GM21447 (cell line): ENCODE data around the gene C2orf49.
A peak's percentile ranks its signal among the peaks of the same experiment; 100 is the strongest.

Experiments
- ATAC-seq: cut with Tn5 transposase; IDR thresholded peaks from one replicate; pipeline ENCODE4 v1.9.1; 2021; ENCODE audit not compliant: unreplicated experiment

Gene C2orf49

DNA sequence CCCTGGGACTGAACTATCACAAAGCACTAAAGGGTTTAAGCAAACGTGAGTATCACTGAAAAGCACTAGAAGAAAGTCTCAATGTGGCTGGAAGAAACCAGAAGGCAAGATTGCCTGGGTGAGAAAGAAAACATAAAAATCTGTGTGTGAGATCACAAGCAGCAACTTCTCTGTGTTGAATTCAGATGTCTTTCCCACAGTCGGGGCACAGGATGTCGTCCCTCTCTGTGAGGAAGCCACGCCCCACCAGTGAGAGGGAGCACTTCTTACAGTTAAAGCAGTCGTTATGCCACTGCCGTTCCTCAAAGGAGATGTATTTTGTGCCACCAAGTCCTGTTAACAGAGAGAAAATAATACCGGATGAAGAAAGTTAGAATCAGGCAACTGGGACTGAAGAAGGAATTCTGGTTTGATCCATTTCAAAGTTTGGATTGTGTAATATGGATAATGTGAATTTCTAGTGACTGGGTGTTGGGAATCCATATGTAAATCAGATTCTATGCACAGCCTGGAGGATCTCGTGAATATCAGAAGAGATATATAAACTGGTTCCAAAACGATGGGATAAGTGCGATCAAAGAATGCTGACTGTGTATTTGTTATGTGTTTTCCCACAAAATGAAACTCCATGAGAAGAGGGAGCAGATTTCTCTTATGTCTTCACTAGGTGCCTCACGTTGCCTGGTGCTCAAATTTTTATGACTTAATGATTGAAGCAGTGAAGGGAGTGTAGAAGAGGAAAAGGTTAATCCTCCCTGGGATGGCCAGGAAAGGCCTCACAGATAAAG, 24.0 kb downstream of the C2orf49 start:
- no peak for ATAC-seq

DNA sequence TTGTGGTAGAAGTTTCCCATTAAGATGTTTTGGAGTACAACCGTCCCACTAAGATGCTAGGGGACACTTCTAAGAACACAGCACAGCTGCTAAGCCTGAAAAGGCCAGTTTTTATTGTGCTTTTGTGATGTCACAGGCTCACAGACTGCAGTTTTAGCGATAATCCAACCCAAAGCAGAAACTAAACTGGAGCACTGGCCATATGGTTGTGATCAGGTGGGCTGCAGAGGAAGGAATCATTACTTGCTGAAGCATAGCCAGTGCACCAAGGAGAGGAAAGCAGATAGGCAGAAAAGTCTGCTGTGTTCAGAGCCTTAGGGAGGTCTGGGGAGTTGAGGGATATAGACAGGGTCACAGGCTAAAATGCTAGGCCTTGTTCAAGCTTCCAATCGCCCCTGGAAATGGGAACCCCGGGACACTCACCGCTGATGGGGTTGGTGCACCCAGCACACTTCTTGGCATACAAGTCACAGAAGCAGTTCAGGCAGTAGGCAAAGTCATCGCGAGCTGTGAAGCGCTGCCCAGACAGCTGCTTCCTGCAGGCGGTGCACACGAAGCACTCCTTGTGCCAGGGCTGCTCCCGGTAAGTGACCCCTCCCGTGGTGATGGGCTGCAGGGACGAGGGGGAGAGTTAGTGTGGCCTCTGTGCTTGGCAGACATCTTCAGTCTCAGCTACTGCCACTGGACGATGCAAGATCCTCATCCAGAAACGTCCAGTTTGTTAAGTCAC, 25.7 kb downstream of the C2orf49 start:
- ATAC-seq, result no peak

- ATAC-seq, result no peak
These were observed 27.2 kb downstream of the C2orf49 start for GRCh38 chr2:105364436-105365139.

DNA sequence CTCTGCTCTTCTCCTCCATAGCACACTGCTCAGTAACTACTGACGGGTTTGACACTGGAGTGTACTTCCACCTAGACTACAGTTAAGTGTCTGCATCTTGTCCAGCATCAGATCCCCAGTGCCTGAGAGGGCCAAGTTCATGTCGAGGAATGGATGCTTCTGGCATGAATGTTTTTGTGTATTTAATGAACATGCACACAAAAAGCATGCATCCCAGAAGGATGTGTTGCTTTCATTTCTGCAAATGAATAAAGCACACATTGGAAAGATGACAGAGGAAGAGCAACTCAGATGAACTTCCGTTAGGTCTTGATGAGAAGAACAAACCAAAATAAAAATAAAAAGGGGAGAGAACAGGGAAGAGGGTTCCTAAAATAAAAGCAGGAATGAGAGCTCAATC, 27.9 kb downstream of the C2orf49 start:
- ATAC-seq, result no peak

DNA sequence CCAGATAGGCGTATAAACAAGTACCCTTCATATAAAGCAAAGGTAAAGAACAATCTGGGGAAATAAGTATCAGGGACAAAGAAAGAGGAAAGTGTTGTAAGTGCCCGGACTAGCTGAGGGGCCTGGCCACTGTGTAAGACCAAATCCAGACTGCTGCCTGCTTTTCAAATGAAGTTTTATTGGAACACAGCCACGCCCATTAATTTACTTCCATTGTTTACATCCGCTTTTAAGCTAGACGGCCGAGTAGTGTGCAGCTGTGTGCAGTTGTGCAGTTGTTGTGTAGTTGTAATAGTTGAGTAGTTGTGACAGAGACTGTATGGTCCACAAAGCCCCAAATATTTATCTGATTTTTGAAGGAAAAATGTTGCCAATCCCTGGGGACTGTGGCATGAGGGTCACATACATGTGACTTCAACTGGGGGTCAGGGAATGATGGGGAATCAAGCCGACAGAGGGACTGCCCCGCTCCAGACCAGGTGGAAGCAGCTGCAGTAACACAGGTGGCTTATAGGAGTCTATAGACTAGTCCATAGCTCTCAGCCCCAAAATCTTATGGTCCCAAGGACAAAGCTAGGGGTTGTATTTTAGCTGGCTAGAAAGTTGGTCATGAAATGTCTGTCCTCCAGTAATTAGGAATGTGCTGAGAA, 31.5 kb downstream of the C2orf49 start:
- ATAC-seq, result no peak

- peak; percentile 92 for ATAC-seq
These were observed 32.7 kb downstream of the C2orf49 start for GRCh38 chr2:105369777-105370690.

- ATAC-seq, result no peak
These were observed 33.8 kb downstream of the C2orf49 start for GRCh38 chr2:105371156-105371555.

GRCh38 chr2:105371810-105372209, 34.5 kb downstream of the C2orf49 start:
- no peak for ATAC-seq

GRCh38 chr2:105373344-105373781, 36.0 kb downstream of the C2orf49 start:
- no peak for ATAC-seq

- peak; percentile 73 for ATAC-seq
These were observed 36.6 kb downstream of the C2orf49 start for GRCh38 chr2:105373895-105374401.

DNA sequence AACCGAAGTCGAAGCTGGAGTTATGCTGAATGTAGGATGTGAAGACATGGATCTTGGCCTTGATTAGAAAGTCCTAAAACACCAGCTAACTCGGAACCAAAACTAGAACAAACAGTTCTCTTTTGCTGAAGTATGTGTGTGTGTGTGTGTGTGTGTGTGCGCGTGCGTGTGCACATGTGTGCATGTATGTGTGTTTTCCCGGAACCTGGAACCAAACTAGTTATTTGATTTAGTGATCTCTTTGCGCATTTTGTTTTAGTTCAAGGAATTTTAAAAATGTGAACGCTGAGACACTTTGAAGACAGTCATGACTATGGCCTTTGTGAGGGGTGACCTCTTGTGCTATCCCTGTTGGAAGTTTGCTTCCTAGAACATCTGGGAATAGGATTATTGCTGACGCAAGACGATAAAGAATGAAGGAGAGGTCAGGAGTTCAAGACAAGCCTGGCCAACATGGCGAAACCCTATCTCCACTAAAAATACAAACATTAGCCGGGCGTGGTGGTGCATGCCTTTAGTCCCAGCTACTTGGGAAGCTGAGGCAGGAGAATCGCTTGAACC, 37.7 kb downstream of the C2orf49 start:
- ATAC-seq, result no peak

GRCh38 chr2:105376010-105376409, 38.7 kb downstream of the C2orf49 start:
- no peak for ATAC-seq

- no peak for ATAC-seq
These were observed 39.5 kb downstream of the C2orf49 start for GRCh38 chr2:105376789-105377240.

DNA sequence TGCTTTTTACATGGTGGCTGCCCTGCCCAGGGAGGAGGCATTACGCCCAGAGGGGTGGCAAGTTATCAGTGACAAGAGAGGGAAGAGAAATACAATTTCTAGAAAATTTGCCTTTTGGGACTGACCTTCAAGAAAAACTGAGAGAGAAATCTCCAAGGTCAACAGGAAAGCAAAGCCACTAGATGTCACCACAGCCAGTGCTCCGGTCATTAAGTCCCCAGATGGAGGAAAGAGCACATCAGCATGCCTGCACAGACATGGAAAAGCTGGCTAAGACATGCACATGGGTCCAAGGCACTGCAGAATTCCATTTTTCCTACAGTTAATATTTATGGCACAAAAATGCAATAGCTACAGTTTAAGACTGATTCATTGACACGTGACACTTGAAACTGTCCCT, 40.5 kb downstream of the C2orf49 start:
- ATAC-seq, result no peak

- ATAC-seq, result no peak
These were observed 41.0 kb downstream of the C2orf49 start for GRCh38 chr2:105378276-105378840.

DNA sequence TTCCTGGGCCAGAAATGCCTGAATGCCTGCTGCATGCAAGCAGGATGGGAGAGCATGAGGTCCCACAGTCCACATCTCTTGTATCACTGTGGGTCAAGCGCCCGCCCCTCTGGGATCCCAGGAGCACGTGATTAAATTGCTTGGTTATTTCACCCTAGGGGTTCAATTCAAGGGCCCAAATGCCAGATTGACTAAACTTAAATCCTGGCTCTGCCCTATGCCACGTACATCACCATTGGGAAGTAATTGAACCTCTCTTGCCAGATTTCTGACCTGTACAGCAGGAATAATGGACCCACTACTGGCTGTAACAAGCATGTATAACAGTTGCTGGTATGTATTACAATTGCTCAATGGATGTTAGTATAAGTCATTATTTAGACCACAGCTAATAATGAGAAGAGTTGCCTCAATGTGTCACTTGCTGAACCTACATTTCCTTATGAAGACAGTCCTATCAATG, 41.6 kb downstream of the C2orf49 start:
- ATAC-seq, result no peak

GRCh38 chr2:105379741-105380186, 42.4 kb downstream of the C2orf49 start:
- no peak for ATAC-seq

GRCh38 chr2:105380432-105381100, 43.2 kb downstream of the C2orf49 start:
- ATAC-seq, result no peak
